Measurements from ENCODE around the gene GNB1L. TPM values are rescaled to one million over a fixed set of nuclear protein-coding genes. Genes with fewer than 3 reads are reported as not detected.

GNB1L gene
- total and polyA plus RNA-seq, 9 of the 15 experiments (the other 6 are each of a cell fraction or from before 2014, with no cell fraction given) = 0.56 to 50.5 (median 10.2) TPM

GRCh38 chr22:19827341-19828034 lies 27.2 kb downstream of the GNB1L start:
- ChIA-PET POLR2A (interaction anchor here (0.6 to 16.0 kb wide), 13 partner anchors 10 to 1228 kb away, joined by 3 to 247 read pairs (median 3); no protein-coding TSS in a partner anchor), CTCF (ENCODE audit: low intra/inter-chr PET ratio) (no interaction called here)
- intact Hi-C loops (cut with micrococcal nuclease) (loop anchor here (2.0 kb wide), 1 partner anchor 19 kb away; no protein-coding TSS in a partner anchor), in situ Hi-C loops (cut with MboI) (no loop called here)
- H3K4me1 ChIP-seq (replicated peaks in 1 of 2; ENCODE audit: control insufficient read depth in 2 of 2, insufficient read depth in 2 of 2, low read length in 2 of 2) = peaks cover 13 to 24% of the 10 kb centered on the region in 2 experiments; a peak in 4 of 5 replicates
- peak overlapping the region in 1 of 2 experiments; percentile 29; a peak in 2 of 4 replicates for H3K9ac ChIP-seq (ENCODE audit: insufficient read depth in 1 of 2, low read depth in 2 of 2, low read length in 2 of 2)
- H3K4me3 ChIP-seq = no peak overlapping the region
- no peaks in the 10 kb centered on the region for H3K79me2 ChIP-seq (ENCODE audit: control insufficient read depth, insufficient read depth, low read length)
- no peaks in the 10 kb centered on the region; the same call in 1 of the 2 replicates for H3K9me3 ChIP-seq (replicated peaks; ENCODE audit: control insufficient read depth, insufficient read depth, low read depth, low read length)
- FAIRE-seq (peak; percentile 71), ATAC-seq (peak; percentile 80), DNase-seq (ENCODE audit: extremely low read depth in 1 of 4, low spot score in 3 of 4) (peak in 2 of 4 experiments; percentile 60 to 73)
- H3K36me3 ChIP-seq (ENCODE audit: control insufficient read depth, insufficient read depth, low read length) = no peaks in the 10 kb centered on the region; the same call in 2 of the 3 replicates
- BruUV-seq (replicated peaks) = no TSS peak
- H3K9me1 ChIP-seq (ENCODE audit: control insufficient read depth, insufficient read depth, low read length) = peaks cover 3% of the 10 kb centered on the region
- no peaks in the 10 kb centered on the region for H4K20me1 ChIP-seq (replicated peaks; ENCODE audit: control insufficient read depth, insufficient read depth, low read length)
- H3K27ac ChIP-seq (ENCODE audit: extremely low read depth, low read depth, low read length) = peak overlapping the region; percentile 34
- no peaks in the 10 kb centered on the region for H3K27me3 ChIP-seq (ENCODE audit: control insufficient read depth in 2 of 2, insufficient read depth in 2 of 2, low read length in 2 of 2)
- peak overlapping the region; percentile 71 for H2AFZ ChIP-seq (ENCODE audit: low read depth, low read length)
- peak overlapping the region; percentile 33 for H3K4me2 ChIP-seq (ENCODE audit: insufficient read depth, low read length)
- WGBS (ENCODE audit: insufficient coverage, low coverage, missing lambda C conversion rate) = 31% methylated on average over 10 of the region's 10 CpGs
- TF ChIP-seq NCOA2 (IDR thresholded peaks at IDR 0.05; ENCODE audit: partially characterized antibody in 2 of 2) (no peak), AFF4 (CRISPR knock-in tag; IDR thresholded peaks at IDR 0.05) (no peak), JUN (IDR thresholded peaks at IDR 0.05; ENCODE audit: borderline replicate concordance, low read depth, low read length) (peak; percentile 12; the same call in 1 of the 2 replicates), JUN (CRISPR knock-in tag; IDR thresholded peaks at IDR 0.05; ENCODE audit: borderline replicate concordance) (no peak), CEBPB (tag; IDR thresholded peaks at IDR 0.05) (peak; percentile 55), ZBTB11 (CRISPR knock-in tag; IDR thresholded peaks at IDR 0.05) (peak in 1 of 3 experiments; percentile 80; a peak in 2 of 6 replicates), CHD2 (IDR thresholded peaks at IDR 0.05; ENCODE audit: low read depth, low read length) (no peak), DNMT1 (IDR thresholded peaks at IDR 0.05) (peak; percentile 94; the same call in 1 of the 2 replicates), HDAC2 (IDR thresholded peaks at IDR 0.05) (peak; percentile 64; the same call in 1 of the 2 replicates), ATF7 (IDR thresholded peaks at IDR 0.05) (peak; percentile 33; the same call in 1 of the 2 replicates), ZNF316 (IDR thresholded peaks at IDR 0.05) (peak; percentile 91), DPF2 (IDR thresholded peaks at IDR 0.05) (peak; percentile 84)
- TF ChIP-seq, protein P1, sequence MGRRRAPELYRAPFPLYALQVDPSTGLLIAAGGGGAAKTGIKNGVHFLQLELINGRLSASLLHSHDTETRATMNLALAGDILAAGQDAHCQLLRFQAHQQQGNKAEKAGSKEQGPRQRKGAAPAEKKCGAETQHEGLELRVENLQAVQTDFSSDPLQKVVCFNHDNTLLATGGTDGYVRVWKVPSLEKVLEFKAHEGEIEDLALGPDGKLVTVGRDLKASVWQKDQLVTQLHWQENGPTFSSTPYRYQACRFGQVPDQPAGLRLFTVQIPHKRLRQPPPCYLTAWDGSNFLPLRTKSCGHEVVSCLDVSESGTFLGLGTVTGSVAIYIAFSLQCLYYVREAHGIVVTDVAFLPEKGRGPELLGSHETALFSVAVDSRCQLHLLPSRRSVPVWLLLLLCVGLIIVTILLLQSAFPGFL (CRISPR knock-in tag; IDR thresholded peaks at IDR 0.05) = no peak
